Body of pancreas (tissue), 4 donors: ENCODE results near the gene PLD1. TPM values are rescaled to one million over a fixed set of nuclear protein-coding genes. Genes with fewer than 3 reads are reported as not detected.

Experiments
- ATAC-seq: fragments of 150-250 bp; one replicate; pipeline ENCODE4 v1.9.1; 2016
- DNase-seq, 4 donors: peaks; one replicate each; pipeline ENCODE4 v3.0.0-alpha.2; 2019
- H3K27ac ChIP-seq, 4 donors: fragments of 200-600 bp; sonication (generic); 1 replicate in 3 of 4; 2 replicates in 1 of 4; pipeline versions ENCODE4 v1.5.1 to v1.6.1; 2016 to 2019; ENCODE audit warnings: mild to moderate bottlenecking in 1 of 4, mixed read lengths in 1 of 4, moderate library complexity in 1 of 4
- H3K27me3 ChIP-seq, 2 donors: fragments of 200-600 bp; sonication (generic); one replicate each; pipeline ENCODE4 v1.6.0; 2016; ENCODE audit warnings: mild to moderate bottlenecking in 1 of 2
- H3K36me3 ChIP-seq, 2 donors: fragments of 200-600 bp; sonication (generic); replicated peaks in 1 of 2; 2 replicates each; pipeline ENCODE4 v1.5.1; 2016; ENCODE audit warnings: low read depth in 2 of 2; ENCODE audit not compliant: insufficient read depth in 1 of 2
- H3K4me1 ChIP-seq: fragments of 200-600 bp; sonication (generic); one replicate; pipeline ENCODE4 v1.6.0; 2016
- H3K4me3 ChIP-seq, 2 donors: fragments of 200-600 bp; sonication (generic); 1 replicate in 1 of 2; 2 replicates in 1 of 2; pipeline ENCODE4 v1.5.1; 2016 to 2019
- H3K9me3 ChIP-seq, 3 donors: fragments of 200-600 bp; sonication (generic); 1 replicate in 2 of 3; 2 replicates in 1 of 3; pipeline ENCODE4 v1.5.1; 2016
- POLR2A ChIP-seq, 3 donors: fragments of 450-650 bp; IDR thresholded peaks; one replicate each; pipeline ENCODE4 v1.6.1; 2016; ENCODE audit warnings: antibody characterized with exemption in 3 of 3, mild to moderate bottlenecking in 2 of 3
- WGBS, 2 donors: methylation state at CpG; one replicate each; pipeline ENCODE4 v1.1.5; 2017; 5-methylcytosine and 5-hydroxymethylcytosine counted together
- intact Hi-C: fragments of 100-400 bp; cut with DNase I; formaldehyde crosslinking; loops from one replicate; pipeline ENCODE4 v1.15.1; 2023
- total RNA-seq, 2 donors: library from RNA; depleted of rRNA; stranded (reverse); fragments of >200 nt; gene quantifications; one replicate each; pipeline ENCODE4 v1.1.0, GENCODE V29; 2016
- TF ChIP-seq, protein P1 (sequence below), 7 experiments: fragments of 450-650 bp in 4 of 7; fragments of 200-600 bp in 3 of 7; sonication (generic) in 3 of 7; IDR thresholded peaks; one replicate each; pipeline ENCODE4 v1.5.1; 2016 to 2019; ENCODE audit warnings: antibody characterized with exemption in 7 of 7

Gene PLD1
- total RNA-seq, 2 donors from 2014 or later = 60.4 to 96.2 TPM

DNA sequence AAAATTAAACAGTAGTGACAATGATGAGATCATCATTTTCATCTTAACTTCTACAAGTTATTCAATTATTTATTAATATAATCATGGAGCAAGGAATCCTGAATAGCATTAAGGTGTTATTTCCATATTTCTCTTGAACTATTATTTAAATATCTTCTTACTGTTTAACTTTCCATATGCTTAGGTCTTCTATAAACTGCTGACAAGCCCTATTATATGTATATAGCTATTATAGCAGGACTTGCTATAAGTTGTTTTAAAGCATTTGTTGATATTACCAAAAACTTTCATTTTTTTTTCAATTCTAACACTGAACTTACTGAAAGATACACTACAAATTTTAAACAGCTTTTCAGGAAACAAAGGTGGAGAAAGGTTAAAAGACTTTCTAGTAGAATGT lies 76.7 kb downstream of the PLD1 start:
- H3K36me3 ChIP-seq = peaks cover 0 to 2% of the 10 kb centered on the region in 2 donors
- ATAC-seq = no peak
- no peak overlapping the region for H3K4me3 ChIP-seq
- intact Hi-C loops = no loop called here
- no peak for DNase-seq
- peaks cover 24% of the 10 kb centered on the region for H3K4me1 ChIP-seq
- H3K27ac ChIP-seq = no peak overlapping the region
- no peaks in the 10 kb centered on the region for H3K9me3 ChIP-seq
- no peaks in the 10 kb centered on the region for H3K27me3 ChIP-seq
- TF ChIP-seq, protein P1, sequence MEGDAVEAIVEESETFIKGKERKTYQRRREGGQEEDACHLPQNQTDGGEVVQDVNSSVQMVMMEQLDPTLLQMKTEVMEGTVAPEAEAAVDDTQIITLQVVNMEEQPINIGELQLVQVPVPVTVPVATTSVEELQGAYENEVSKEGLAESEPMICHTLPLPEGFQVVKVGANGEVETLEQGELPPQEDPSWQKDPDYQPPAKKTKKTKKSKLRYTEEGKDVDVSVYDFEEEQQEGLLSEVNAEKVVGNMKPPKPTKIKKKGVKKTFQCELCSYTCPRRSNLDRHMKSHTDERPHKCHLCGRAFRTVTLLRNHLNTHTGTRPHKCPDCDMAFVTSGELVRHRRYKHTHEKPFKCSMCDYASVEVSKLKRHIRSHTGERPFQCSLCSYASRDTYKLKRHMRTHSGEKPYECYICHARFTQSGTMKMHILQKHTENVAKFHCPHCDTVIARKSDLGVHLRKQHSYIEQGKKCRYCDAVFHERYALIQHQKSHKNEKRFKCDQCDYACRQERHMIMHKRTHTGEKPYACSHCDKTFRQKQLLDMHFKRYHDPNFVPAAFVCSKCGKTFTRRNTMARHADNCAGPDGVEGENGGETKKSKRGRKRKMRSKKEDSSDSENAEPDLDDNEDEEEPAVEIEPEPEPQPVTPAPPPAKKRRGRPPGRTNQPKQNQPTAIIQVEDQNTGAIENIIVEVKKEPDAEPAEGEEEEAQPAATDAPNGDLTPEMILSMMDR (IDR thresholded peaks at IDR 0.05) = no peak

DNA sequence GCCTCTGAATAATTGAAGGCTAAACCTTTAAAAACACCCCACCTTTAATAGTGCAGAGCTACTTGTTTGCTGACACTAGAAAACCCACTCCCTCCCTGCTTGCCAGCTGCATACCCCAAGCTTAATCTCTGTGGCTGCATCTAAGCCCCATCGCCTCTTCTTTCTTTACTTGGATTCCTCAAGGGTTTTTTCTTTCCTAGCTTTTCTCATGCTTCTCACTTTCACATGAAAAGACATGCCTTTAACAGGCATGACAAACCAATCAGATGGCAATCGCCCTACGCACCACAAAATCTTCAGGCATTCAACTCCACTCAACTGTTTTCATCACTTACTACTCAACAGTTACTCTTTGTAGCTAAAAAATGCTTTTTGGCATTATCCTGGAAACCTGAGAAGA lies 77.5 kb downstream of the PLD1 start:
- Histone ChIP-seq H3K36me3 (peaks cover 0 to 2% of the 10 kb centered on the region in 2 donors), H3K9me3 (no peaks in the 10 kb centered on the region), H3K27me3 (no peaks in the 10 kb centered on the region), H3K27ac (no peak overlapping the region), H3K4me3 (no peak overlapping the region), H3K4me1 (peaks cover 30% of the 10 kb centered on the region)
- TF ChIP-seq POLR2A (IDR thresholded peaks at IDR 0.05) = no peak
- TF ChIP-seq, protein P1 (IDR thresholded peaks at IDR 0.05) = no peak
- DNase-seq (no peak), ATAC-seq (no peak)
- intact Hi-C loops = no loop called here
- WGBS, 2 donors = 86 to 97% methylated on average over 3 of the region's 3 CpGs

DNA sequence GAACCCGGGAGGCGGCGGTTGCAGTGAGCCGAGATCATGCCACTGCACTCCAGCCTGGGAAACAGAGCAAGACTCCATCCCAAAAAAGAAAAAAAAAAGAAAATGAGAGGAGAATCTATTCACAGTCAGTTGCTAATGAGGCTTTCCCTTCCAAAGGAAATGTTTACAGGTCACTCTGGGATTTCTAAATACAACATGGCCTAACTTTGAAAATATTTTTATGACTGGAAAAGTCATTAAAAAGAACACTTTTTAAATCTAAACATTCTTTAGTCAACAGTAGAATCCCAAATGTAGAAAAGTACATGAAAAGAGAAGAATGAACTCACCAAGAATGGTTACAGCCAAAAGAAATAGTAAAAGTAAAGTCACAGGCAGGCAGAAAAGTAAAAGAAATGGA lies 78.6 kb downstream of the PLD1 start:
- no peaks in the 10 kb centered on the region for H3K27me3 ChIP-seq
- no peak for ATAC-seq
- WGBS, 2 donors = 93 to 96% methylated on average over 4 of the region's 4 CpGs
- no peak overlapping the region for H3K27ac ChIP-seq
- intact Hi-C loops = no loop called here
- peaks cover 0 to 2% of the 10 kb centered on the region in 2 donors for H3K36me3 ChIP-seq
- peaks cover 26% of the 10 kb centered on the region for H3K4me1 ChIP-seq
- H3K4me3 ChIP-seq = no peak overlapping the region
- TF ChIP-seq, protein P1 (IDR thresholded peaks at IDR 0.05) = no peak
- TF ChIP-seq POLR2A (IDR thresholded peaks at IDR 0.05) = no peak
- no peak for DNase-seq
- H3K9me3 ChIP-seq = no peaks in the 10 kb centered on the region

DNA sequence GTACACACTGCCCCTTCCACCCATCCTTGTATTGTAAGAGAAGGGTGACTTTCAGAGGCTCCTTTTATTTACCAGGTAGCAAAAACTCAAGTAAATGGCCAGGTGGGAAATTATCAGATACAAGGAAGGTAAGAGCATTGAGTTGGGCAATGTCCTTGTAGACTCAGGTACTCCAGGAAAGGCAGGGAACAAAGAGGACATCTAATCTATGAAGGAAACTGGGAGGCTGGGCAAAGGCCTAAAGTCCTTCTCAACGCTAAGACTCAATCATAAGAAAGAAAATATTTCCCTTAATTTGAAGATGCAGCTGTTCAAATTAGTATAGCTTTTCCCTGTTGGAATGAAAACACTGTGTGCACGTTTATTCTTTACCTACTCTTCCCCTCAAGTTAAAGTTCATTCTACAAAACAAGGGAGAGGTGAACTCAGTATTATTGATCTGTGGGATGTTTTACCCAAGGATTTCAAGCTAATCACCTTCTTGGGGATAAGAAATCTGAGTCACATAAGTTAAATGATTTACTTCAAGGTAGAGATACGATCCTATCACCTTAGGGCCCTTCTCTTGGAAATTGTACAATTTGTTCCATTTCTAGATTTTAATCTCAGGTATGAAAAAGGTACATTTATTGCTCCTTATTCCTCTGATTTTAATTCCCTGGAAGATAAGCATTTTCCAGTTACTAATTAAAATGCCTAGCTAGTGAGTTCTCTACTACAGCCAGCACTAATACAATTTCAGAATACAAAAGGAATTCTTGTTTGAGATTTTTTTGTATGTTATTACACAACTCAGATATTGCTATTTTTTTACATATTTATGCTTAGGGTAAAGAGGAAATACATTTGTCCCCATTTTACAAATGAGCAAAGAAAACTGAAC lies 80.6 kb downstream of the PLD1 start:
- ATAC-seq (no peak), DNase-seq (peak in 1 of 4 donors; percentile 27)
- WGBS, 2 donors = 47 to 48% methylated on average over 3 of the region's 3 CpGs
- intact Hi-C loops = no loop called here
- Histone ChIP-seq H3K4me3 (no peak overlapping the region), H3K4me1 (peaks cover 21% of the 10 kb centered on the region), H3K27ac (peak overlapping the region in 1 of 4 donors; percentile 55), H3K27me3 (no peaks in the 10 kb centered on the region), H3K9me3 (no peaks in the 10 kb centered on the region), H3K36me3 (peaks cover 0 to 4% of the 10 kb centered on the region in 2 donors)
- no peak for TF ChIP-seq POLR2A (IDR thresholded peaks at IDR 0.05)
- TF ChIP-seq, protein P1 (IDR thresholded peaks at IDR 0.05) = no peak

DNA sequence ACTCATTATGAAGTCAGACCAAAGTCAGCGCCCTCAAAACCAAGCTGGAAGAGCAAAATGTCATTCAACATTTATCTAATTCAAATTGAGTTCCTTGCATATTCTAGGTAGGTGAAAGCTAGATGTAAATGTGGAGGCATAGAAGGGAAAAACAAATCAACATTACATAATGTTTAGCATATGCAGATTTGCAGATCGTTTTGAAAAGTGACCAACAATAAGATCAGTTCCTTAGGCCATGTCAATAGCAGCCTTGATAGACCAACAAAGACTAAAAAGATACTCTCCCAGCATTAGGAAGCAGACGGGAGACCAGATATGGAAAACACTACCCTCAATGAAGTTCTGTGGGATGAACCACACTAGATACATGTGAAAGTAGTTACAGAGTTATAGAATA lies 83.0 kb downstream of the PLD1 start:
- Histone ChIP-seq H3K27me3 (no peaks in the 10 kb centered on the region), H3K9me3 (no peaks in the 10 kb centered on the region), H3K4me3 (no peak overlapping the region), H3K4me1 (peaks cover 21% of the 10 kb centered on the region), H3K27ac (no peak overlapping the region), H3K36me3 (peaks cover 0 to 4% of the 10 kb centered on the region in 2 donors)
- ATAC-seq = no peak
- no peak for DNase-seq
- WGBS, 2 donors = 79 to 82% methylated on average over 3 of the region's 3 CpGs
- intact Hi-C loops = no loop called here
- TF ChIP-seq POLR2A (IDR thresholded peaks at IDR 0.05) = no peak
- TF ChIP-seq, protein P1 (IDR thresholded peaks at IDR 0.05) = no peak
